Activated CD8-positive, alpha-beta T cell treated with anti-CD3 and anti-CD28 coated beads for 36 hours (primary cell): ENCODE data around the gene BCL2L11. TPM values are rescaled to one million over a fixed set of nuclear protein-coding genes. Genes with fewer than 3 reads are reported as not detected.

ENCODE experiments used
- ATAC-seq: fragments of 200-7000 bp; cut with Tn5 transposase; one replicate; pipeline ENCODE4 v1.10.0; 2021; ENCODE audit warnings: mild to moderate bottlenecking, moderate library complexity
- CTCF ChIA-PET: fragments of 350-600 bp; sonication (Branson Sonifier 250); formaldehyde crosslinking; loops from one replicate; lab custom pipeline; 2021; ENCODE audit warnings: antibody characterized with exemption; lab: Charles Lee
- POLR2A ChIA-PET: fragments of 350-600 bp; sonication (Branson Sonifier 250); formaldehyde crosslinking; loops from one replicate; lab custom pipeline; 2021; ENCODE audit warnings: antibody characterized with exemption; lab: Charles Lee
- DNase-seq: peaks from one replicate; pipeline ENCODE4 v3.0.0-alpha.2; 2020
- H3K27ac Mint-ChIP-seq: one replicate; pipeline ENCODE4 v1.8.0; 2021; ENCODE audit warnings: mild to moderate bottlenecking, mixed read lengths
- H3K27me3 Mint-ChIP-seq: one replicate; pipeline ENCODE4 v1.8.0; 2021; ENCODE audit warnings: mixed read lengths
- H3K36me3 Mint-ChIP-seq: one replicate; pipeline ENCODE4 v1.8.0; 2021; ENCODE audit warnings: low read depth, mixed read lengths
- H3K4me1 Mint-ChIP-seq: one replicate; pipeline ENCODE4 v1.8.0; 2021; ENCODE audit warnings: low read depth, mixed read lengths
- H3K4me3 Mint-ChIP-seq: one replicate; pipeline ENCODE4 v1.8.0; 2021; ENCODE audit warnings: mild to moderate bottlenecking, moderate library complexity, mixed read lengths
- H3K9me3 Mint-ChIP-seq: one replicate; pipeline ENCODE4 v1.8.0; 2021; ENCODE audit warnings: mixed read lengths
- intact Hi-C: fragments of 100-400 bp; cut with micrococcal nuclease; formaldehyde crosslinking; loops from one replicate; pipeline ENCODE4 v1.10.0; 2022
- total RNA-seq, 2 experiments: library from RNA; stranded (reverse); gene quantifications; one replicate each; pipeline ENCODE4 v1.2.3, GENCODE V29; 2021
- TF ChIP-seq, protein P1 (sequence below): fragments of 200-600 bp; IDR thresholded peaks from one replicate; pipeline ENCODE4 v1.8.0; 2022; ENCODE audit warnings: antibody characterized with exemption, mild to moderate bottlenecking

BCL2L11 gene
- total RNA-seq, 2 experiments from 2014 or later, result 19.8 to 22.6 TPM

DNA sequence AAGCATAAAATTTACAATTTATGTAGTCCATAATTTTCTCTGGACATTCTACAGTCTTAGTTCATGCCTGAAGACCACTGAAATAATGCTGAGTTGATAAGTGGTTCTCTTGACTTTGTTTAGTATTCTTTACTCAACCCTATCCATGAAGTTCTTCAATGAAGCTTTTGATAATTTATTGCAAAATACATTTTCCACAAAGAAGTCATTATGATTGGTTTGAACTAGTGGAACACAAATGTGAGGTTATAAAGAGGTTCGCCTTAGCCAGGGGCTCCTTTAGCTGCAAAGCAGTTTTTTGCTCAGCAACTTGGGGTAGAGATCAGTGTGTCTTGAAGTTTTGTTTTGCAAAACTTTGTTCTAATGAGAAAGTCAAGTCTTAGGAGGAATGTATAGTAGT is 5.9 kb downstream of the BCL2L11 start:
- ATAC-seq, result no peak
- Mint-ChIP-seq H3K27ac (no peak overlapping the region), H3K4me3 (no peak overlapping the region), H3K27me3 (no peaks in the 10 kb centered on the region), H3K9me3 (no peaks in the 10 kb centered on the region), H3K4me1 (peaks cover 52% of the 10 kb centered on the region), H3K36me3 (peaks cover 68% of the 10 kb centered on the region)
- intact Hi-C loops, result no loop called here
- TF ChIP-seq, protein P1, sequence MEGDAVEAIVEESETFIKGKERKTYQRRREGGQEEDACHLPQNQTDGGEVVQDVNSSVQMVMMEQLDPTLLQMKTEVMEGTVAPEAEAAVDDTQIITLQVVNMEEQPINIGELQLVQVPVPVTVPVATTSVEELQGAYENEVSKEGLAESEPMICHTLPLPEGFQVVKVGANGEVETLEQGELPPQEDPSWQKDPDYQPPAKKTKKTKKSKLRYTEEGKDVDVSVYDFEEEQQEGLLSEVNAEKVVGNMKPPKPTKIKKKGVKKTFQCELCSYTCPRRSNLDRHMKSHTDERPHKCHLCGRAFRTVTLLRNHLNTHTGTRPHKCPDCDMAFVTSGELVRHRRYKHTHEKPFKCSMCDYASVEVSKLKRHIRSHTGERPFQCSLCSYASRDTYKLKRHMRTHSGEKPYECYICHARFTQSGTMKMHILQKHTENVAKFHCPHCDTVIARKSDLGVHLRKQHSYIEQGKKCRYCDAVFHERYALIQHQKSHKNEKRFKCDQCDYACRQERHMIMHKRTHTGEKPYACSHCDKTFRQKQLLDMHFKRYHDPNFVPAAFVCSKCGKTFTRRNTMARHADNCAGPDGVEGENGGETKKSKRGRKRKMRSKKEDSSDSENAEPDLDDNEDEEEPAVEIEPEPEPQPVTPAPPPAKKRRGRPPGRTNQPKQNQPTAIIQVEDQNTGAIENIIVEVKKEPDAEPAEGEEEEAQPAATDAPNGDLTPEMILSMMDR, result no peak
- CTCF ChIA-PET, result no interaction called here
- POLR2A ChIA-PET, result no interaction called here
- DNase-seq, result no peak

DNA sequence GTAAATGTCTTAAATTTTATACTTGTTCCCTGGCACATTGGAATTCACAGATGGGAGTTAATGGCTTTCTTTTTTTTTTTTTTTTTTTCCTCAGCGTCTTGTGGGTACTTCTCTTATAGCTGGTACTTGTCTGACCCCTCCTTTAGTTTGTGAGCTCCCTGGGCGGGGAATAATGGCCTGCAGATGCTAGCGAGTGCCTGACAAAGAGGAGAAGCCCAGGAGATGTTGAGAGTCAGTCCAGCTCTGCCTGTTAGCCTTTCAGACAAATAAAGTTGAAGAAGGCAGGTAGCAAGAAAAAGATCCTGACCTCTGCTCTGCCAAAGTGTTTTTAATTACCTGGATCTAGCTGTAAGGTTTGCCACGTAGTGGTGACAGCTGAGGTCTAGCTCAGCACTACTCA is 6.6 kb downstream of the BCL2L11 start:
- TF ChIP-seq, protein P1, result no peak
- peaks cover 56% of the 10 kb centered on the region for H3K4me1 Mint-ChIP-seq
- ChIA-PET CTCF (interaction anchor here (0.7 kb wide), 1 partner anchor 113 kb away, joined by 3 read pairs; no protein-coding TSS in a partner anchor), POLR2A (no interaction called here)
- no peak overlapping the region for H3K27ac Mint-ChIP-seq
- H3K27me3 Mint-ChIP-seq, result no peaks in the 10 kb centered on the region
- no peaks in the 10 kb centered on the region for H3K9me3 Mint-ChIP-seq
- peaks cover 75% of the 10 kb centered on the region for H3K36me3 Mint-ChIP-seq
- intact Hi-C loops, result no loop called here
- DNase-seq, result no peak
- no peak for ATAC-seq
- no peak overlapping the region for H3K4me3 Mint-ChIP-seq

DNA sequence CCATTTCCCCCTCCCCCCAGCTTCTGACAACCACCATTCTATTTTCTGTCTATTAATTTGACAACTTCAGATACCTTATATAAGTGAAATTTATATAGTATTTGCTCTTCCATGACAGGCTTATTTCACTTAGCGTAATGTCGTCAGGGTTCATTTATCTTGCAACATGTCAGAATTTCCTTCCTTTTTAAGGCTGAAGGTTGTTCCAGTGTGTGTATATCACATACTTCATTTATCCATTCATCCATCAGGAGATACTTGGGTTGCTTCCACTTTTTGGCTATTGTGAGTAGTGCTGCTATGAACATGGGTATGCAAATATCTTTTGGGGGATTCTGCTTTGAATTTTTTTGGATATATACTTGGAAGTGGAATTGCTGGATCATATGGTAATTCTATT is 7.4 kb downstream of the BCL2L11 start:
- Mint-ChIP-seq H3K9me3 (no peaks in the 10 kb centered on the region), H3K4me1 (peaks cover 56% of the 10 kb centered on the region), H3K4me3 (no peak overlapping the region), H3K27me3 (no peaks in the 10 kb centered on the region), H3K27ac (no peak overlapping the region), H3K36me3 (peaks cover 76% of the 10 kb centered on the region)
- TF ChIP-seq, protein P1, result no peak
- POLR2A ChIA-PET, result no interaction called here
- no peak for ATAC-seq
- intact Hi-C loops, result no loop called here
- DNase-seq, result no peak
- CTCF ChIA-PET, result no interaction called here

DNA sequence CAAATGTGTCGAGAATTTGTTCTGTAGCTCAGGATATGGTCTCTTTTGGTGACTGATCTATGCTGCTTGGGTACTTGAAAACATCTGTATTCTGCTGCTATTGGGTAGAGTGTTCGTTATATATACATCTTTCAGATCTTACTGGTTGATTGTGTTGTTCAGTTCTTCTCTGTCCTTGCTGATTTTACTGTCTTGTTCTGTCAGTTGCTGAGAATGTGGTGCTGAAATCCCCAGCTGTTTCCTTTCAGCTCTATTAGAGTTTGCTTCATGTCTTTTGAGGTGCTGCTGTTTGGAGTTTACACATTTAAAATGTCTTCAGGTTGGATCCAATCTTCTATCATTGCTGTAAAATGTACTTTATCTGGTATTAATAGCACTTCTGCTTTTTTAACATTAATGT is 12.9 kb downstream of the BCL2L11 start:
- peaks cover 38% of the 10 kb centered on the region for H3K4me1 Mint-ChIP-seq
- TF ChIP-seq, protein P1, result no peak
- no peaks in the 10 kb centered on the region for H3K9me3 Mint-ChIP-seq
- no peak overlapping the region for H3K27ac Mint-ChIP-seq
- CTCF ChIA-PET, result interaction anchor here (1.0 to 2.9 kb wide), 4 partner anchors 9 to 291 kb away, joined by 3 to 11 read pairs (median 4); no protein-coding TSS in a partner anchor
- H3K4me3 Mint-ChIP-seq, result no peak overlapping the region
- ATAC-seq (no peak), DNase-seq (no peak)
- H3K27me3 Mint-ChIP-seq, result no peaks in the 10 kb centered on the region
- POLR2A ChIA-PET, result interaction anchor here (1.6 kb wide), 1 partner anchor 9 kb away, joined by 3 read pairs; no protein-coding TSS in a partner anchor
- intact Hi-C loops, result no loop called here
- peaks cover 59% of the 10 kb centered on the region for H3K36me3 Mint-ChIP-seq

DNA sequence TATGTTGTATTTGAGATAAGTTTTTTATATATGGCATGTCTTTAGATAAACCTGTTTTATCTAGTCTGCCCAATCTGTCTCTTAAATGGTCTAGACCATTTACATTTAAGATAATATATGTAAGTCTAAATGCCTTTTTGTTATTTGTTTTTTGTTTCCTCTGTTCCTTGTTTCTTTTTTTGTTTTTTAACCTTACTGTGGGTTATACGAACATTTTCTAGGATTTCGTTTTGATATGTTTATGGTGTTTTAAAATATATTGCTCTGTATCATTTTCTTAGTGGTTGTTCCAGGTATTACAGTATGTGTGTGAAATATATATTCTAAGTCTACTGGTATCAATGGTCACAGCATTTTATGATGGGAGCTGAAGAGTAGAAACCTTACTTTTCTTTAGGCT is 13.3 kb downstream of the BCL2L11 start:
- Mint-ChIP-seq H3K9me3 (no peaks in the 10 kb centered on the region), H3K27ac (no peak overlapping the region), H3K4me3 (no peak overlapping the region), H3K27me3 (no peaks in the 10 kb centered on the region), H3K4me1 (peaks cover 33% of the 10 kb centered on the region), H3K36me3 (peaks cover 59% of the 10 kb centered on the region)
- TF ChIP-seq, protein P1, result peak; percentile 49
- ChIA-PET POLR2A (interaction anchor here (1.6 kb wide), 1 partner anchor 9 kb away, joined by 3 read pairs; no protein-coding TSS in a partner anchor), CTCF (interaction anchor here (1.0 to 2.9 kb wide), 3 partner anchors 10 to 292 kb away, joined by 3 to 11 read pairs (median 3); no protein-coding TSS in a partner anchor)
- ATAC-seq (no peak), DNase-seq (no peak)
- intact Hi-C loops, result no loop called here
